PC-3 (cell line): ENCODE measurements around the gene P2RY1.

Source experiments
- EZH2 ChIP-seq: fragments of 300-600 bp; sonication (generic); IDR thresholded peaks from one replicate; pipeline ENCODE4 v1.6.1; 2017; ENCODE audit warnings: antibody characterized with exemption, mild to moderate bottlenecking, low read length; ENCODE audit not compliant: unreplicated experiment
- TF ChIP-seq, protein P1 (sequence below): fragments of 300-600 bp; sonication (generic); conservative IDR thresholded peaks from 2 replicates; pipeline ENCODE4 v1.5.1; 2017; ENCODE audit warnings: antibody characterized with exemption, low read depth, mild to moderate bottlenecking, low read length

- no peak for TF ChIP-seq EZH2
- TF ChIP-seq, protein P1, sequence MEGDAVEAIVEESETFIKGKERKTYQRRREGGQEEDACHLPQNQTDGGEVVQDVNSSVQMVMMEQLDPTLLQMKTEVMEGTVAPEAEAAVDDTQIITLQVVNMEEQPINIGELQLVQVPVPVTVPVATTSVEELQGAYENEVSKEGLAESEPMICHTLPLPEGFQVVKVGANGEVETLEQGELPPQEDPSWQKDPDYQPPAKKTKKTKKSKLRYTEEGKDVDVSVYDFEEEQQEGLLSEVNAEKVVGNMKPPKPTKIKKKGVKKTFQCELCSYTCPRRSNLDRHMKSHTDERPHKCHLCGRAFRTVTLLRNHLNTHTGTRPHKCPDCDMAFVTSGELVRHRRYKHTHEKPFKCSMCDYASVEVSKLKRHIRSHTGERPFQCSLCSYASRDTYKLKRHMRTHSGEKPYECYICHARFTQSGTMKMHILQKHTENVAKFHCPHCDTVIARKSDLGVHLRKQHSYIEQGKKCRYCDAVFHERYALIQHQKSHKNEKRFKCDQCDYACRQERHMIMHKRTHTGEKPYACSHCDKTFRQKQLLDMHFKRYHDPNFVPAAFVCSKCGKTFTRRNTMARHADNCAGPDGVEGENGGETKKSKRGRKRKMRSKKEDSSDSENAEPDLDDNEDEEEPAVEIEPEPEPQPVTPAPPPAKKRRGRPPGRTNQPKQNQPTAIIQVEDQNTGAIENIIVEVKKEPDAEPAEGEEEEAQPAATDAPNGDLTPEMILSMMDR, result no peak
Measured at GRCh38 chr3:152827313-152827712, 7.6 kb upstream of the P2RY1 start.
